ENCODE data around the gene RNF145.

Gene RNF145

GRCh38 chr5:159218595-159219023, 9.3 kb upstream of the RNF145 start:
- no peak for DNase-seq (ENCODE audit: low spot score)

- no peak for DNase-seq (ENCODE audit: low spot score)
These were observed 7.9 kb upstream of the RNF145 start for GRCh38 chr5:159217236-159217635.

GRCh38 chr5:159216454-159216853, 7.1 kb upstream of the RNF145 start:
- DNase-seq (ENCODE audit: low spot score), result no peak

- no peak for DNase-seq (ENCODE audit: low spot score)
These were observed 6.5 kb upstream of the RNF145 start for GRCh38 chr5:159215886-159216285.

- no peak for DNase-seq (ENCODE audit: low spot score)
These were observed 5.3 kb upstream of the RNF145 start for GRCh38 chr5:159214486-159215271.

- no peak for DNase-seq (ENCODE audit: low spot score)
These were observed 3.5 kb upstream of the RNF145 start for GRCh38 chr5:159212657-159213462.

GRCh38 chr5:159211729-159212174, 2.4 kb upstream of the RNF145 start:
- no peak for DNase-seq (ENCODE audit: low spot score)

GRCh38 chr5:159210846-159211245, 1.5 kb upstream of the RNF145 start:
- no peak for DNase-seq (ENCODE audit: low spot score)

- no peak for DNase-seq (ENCODE audit: low spot score)
These were observed 883 bp upstream of the RNF145 start for GRCh38 chr5:159210210-159210661.

GRCh38 chr5:159208514-159209437, 577 bp downstream of the RNF145 start:
- peak; percentile 78 for DNase-seq (ENCODE audit: low spot score)

GRCh38 chr5:159207686-159208513, 1.5 kb downstream of the RNF145 start:
- peak; percentile 79 for DNase-seq (ENCODE audit: low spot score)

- DNase-seq (ENCODE audit: low spot score), result no peak
These were observed 2.1 kb downstream of the RNF145 start for GRCh38 chr5:159207222-159207685.

- no peak for DNase-seq (ENCODE audit: low spot score)
These were observed 2.5 kb downstream of the RNF145 start for GRCh38 chr5:159206818-159207217.

GRCh38 chr5:159206368-159206767, 3.0 kb downstream of the RNF145 start:
- DNase-seq (ENCODE audit: low spot score), result no peak

- DNase-seq (ENCODE audit: low spot score), result no peak
These were observed 6.0 kb downstream of the RNF145 start for GRCh38 chr5:159203351-159203750.

GRCh38 chr5:159202151-159202550, 7.2 kb downstream of the RNF145 start:
- DNase-seq (ENCODE audit: low spot score), result no peak

- DNase-seq (ENCODE audit: low spot score), result no peak
These were observed 9.6 kb downstream of the RNF145 start for GRCh38 chr5:159199780-159200179.

GRCh38 chr5:159199225-159199624, 10.1 kb downstream of the RNF145 start:
- DNase-seq (ENCODE audit: low spot score), result no peak

GRCh38 chr5:159198063-159199036, 11.0 kb downstream of the RNF145 start:
- no peak for DNase-seq (ENCODE audit: low spot score)

GRCh38 chr5:159195775-159196174, 13.6 kb downstream of the RNF145 start:
- no peak for DNase-seq (ENCODE audit: low spot score)
